Measurements from ENCODE around the gene RESP18.

- TF ChIP-seq ZNF449 (tag by site-specific recombination; IDR thresholded peaks at IDR 0.05) (no peak), ZNF48 (tag by site-specific recombination; IDR thresholded peaks at IDR 0.05) (no peak), ZNF501 (tag by site-specific recombination; IDR thresholded peaks at IDR 0.05) (no peak), ZNF426 (tag by site-specific recombination; IDR thresholded peaks at IDR 0.05) (no peak), HIC1 (tag by site-specific recombination; IDR thresholded peaks at IDR 0.05) (no peak), CTCF (tag by site-specific recombination; IDR thresholded peaks at IDR 0.05) (no peak), ZNF518A (tag by site-specific recombination; conservative IDR thresholded peaks at IDR 0.05; ENCODE audit: low read depth) (no peak), ZNF600 (tag by site-specific recombination; IDR thresholded peaks at IDR 0.05) (no peak), KLF17 (tag by site-specific recombination; IDR thresholded peaks at IDR 0.05) (no peak), SP7 (tag by site-specific recombination; IDR thresholded peaks at IDR 0.05) (no peak), ZNF23 (tag by site-specific recombination; IDR thresholded peaks at IDR 0.05; ENCODE audit: borderline replicate concordance) (no peak), KLF10 (tag by site-specific recombination; IDR thresholded peaks at IDR 0.05) (no peak), REST (tag by site-specific recombination; IDR thresholded peaks at IDR 0.05) (no peak)
Observed at GRCh38 chr2:219380926-219381325, 48.4 kb upstream of the RESP18 start.

Data from HEK293 (cell line).